NCI-H1436 treated with DMSO at 0.1 percent for 48 hours (cell line): Measurements from ENCODE around the gene PAX6.

ENCODE experiments used
- DNase-seq: peaks from one replicate; lab custom pipeline; 2025; lab: John Stamatoyannopoulos, UW

Gene PAX6

GRCh38 chr11:31808721-31809540, 2.2 kb downstream of the PAX6 start:
- no peak for DNase-seq

DNA sequence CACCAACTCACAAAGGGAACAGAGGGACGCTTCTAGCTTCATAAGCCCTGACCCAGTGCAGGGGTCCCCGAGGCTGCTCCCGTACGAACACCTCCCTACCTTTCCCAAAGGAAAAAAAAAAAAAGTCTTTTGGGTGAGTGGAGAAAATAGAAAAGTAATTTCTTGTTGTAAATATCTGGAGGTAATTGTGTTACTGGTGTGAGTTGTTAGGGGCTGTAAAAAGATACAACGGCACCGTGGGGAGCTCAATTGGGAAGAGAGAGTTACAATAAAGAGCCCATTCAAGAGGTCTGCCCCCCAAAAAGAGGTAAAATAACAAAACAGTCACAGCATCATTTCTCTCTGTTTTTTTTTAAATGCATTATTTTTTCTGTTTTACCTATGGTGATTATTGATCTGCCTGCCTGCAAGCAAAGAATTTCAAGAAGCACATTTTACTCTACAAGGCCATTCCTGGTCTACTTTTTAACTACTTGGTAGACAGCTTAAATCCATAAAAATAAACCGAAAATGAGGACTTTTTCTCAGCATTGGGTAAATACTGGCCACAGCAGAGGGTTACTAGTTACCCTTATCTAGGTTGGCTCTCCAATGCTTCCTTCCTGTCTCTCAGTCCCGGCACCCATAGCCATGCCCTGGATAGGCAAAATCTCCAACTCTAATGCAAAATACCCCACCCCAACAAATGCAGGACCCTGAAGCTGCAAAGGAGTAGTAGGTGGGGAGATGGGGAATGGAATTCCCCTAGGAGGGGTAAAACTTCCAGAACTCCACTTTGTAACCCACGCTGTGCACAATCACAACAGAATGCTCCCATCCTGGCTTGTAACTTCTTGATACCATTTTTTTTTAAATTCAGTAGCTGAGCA, 3.1 kb downstream of the PAX6 start:
- DNase-seq = no peak

- DNase-seq = no peak
Measured at GRCh38 chr11:31806928-31807798, 4.0 kb downstream of the PAX6 start.

GRCh38 chr11:31806186-31806927, 4.8 kb downstream of the PAX6 start:
- DNase-seq = no peak

- DNase-seq = no peak
Measured at GRCh38 chr11:31805629-31806185, 5.4 kb downstream of the PAX6 start.

GRCh38 chr11:31805037-31805628, 6.0 kb downstream of the PAX6 start:
- no peak for DNase-seq

DNA sequence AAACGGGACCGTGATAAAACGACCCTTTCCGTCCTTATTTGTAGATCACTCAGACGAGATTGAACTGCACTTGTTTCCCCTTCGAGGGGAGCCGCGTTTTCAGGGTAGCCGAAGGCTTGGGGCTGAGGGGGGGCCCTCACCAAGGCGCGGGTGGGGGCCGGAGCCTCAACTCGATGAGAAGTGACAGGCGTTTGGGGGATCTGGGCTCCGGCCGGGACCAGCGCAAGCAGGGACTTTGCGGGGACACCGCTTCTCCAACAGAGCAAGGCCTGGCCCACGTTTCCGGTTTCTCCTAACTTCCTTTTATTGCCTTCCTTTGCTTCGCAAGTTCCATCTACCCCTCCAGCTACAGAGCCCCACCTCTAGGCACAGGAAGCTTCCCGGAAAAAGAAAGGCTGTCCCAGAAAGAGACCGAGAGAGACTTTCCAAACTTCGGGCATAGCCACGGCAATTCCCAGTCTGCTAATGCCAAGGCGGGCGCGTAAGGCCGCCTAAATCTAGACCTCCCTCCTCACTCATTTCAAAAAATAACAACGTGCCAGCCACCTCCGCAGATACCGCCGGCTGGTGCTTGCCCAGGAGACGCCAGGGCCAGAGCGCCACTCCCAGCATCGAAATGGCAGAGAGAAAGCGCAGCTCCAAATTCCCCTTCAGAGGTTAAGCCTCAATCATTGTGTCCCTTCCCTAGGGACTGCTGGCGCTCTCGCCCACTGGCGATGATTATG, 6.6 kb downstream of the PAX6 start:
- DNase-seq = no peak

DNA sequence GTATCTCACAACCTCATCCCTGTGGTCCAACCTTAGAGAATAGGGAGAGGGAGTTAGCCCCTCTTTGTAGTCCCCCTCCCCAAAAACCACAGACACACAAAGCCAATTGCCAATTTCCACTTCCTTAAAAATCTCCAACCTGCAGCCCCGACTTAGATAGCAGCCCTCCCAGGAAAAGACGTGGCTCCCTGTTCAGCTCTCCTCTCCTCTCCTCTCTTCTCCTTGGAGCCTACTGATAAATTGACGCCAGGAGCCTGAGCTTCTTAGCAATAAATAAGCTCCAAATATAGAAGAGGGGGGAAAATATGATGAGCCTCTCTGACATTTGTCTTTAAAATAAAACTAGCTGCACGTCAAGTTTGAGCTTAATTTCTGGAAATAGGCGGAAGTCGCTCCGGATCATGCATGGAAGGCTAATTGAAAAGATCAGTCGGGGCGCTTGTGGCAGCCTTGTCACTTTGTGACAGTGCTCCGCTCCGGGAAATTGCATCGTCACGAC, 7.3 kb downstream of the PAX6 start:
- DNase-seq = no peak

DNA sequence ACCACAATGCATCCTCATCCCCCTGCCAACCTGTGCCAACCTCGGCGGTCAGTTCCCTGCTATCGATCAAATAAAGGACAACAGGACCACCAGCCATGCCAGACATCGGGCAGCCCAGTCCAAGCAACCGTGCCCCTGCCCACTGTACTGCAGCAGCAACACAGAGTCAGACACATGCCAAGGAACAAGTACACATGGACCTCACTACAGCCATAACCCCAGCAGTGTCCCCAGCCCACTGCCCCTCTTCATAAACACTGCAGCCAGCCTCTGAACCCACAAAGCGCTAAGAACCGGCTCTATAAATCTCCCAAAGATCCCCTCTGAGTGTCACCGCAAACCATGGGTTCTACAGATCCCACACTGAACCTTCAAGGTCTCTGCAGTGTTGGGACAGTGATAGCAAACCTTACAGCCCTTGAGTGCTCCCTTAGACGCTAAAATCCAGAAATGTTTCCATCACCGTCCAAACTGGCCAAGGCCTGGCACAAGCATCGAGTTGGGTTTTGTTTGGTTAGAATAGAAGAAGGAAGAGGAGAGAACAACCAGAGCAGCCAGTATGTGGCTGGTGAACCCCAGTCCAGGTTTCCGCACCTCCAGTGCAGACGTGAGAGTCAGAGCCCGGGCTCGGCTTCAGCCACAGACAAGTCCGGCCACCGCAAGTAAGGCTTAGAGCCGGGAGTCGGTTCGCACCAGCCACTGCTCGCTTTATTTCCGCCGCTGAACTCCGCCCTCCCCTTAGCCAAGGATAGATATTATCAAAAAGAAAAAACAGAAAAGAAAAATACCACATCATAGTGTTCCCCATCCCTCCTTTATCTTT, 7.9 kb downstream of the PAX6 start:
- DNase-seq = no peak

DNA sequence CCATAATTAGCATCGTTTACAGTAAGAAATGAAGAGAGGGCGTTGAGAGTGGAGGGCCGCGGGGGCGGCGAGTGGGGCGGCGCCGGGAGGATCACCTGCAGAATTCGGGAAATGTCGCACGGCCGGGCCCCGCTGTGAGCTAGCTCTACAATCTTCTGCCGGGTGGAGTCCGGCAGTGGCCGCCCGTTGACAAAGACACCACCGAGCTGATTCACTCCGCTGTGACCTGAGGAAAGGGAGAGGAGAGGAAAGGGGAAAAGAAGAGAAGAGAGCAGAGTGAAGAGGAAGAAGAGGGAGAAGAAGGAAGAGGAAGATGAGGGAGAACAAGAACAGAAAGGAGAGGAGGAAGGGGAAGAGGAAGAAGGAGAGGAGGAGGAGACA, 8.5 kb downstream of the PAX6 start:
- no peak for DNase-seq

GRCh38 chr11:31802000-31802551, 9.0 kb downstream of the PAX6 start:
- DNase-seq = no peak

- no peak for DNase-seq
Measured at GRCh38 chr11:31801298-31801702, 9.8 kb downstream of the PAX6 start.

- DNase-seq = no peak
Measured at GRCh38 chr11:31800398-31801265, 10.5 kb downstream of the PAX6 start.

DNA sequence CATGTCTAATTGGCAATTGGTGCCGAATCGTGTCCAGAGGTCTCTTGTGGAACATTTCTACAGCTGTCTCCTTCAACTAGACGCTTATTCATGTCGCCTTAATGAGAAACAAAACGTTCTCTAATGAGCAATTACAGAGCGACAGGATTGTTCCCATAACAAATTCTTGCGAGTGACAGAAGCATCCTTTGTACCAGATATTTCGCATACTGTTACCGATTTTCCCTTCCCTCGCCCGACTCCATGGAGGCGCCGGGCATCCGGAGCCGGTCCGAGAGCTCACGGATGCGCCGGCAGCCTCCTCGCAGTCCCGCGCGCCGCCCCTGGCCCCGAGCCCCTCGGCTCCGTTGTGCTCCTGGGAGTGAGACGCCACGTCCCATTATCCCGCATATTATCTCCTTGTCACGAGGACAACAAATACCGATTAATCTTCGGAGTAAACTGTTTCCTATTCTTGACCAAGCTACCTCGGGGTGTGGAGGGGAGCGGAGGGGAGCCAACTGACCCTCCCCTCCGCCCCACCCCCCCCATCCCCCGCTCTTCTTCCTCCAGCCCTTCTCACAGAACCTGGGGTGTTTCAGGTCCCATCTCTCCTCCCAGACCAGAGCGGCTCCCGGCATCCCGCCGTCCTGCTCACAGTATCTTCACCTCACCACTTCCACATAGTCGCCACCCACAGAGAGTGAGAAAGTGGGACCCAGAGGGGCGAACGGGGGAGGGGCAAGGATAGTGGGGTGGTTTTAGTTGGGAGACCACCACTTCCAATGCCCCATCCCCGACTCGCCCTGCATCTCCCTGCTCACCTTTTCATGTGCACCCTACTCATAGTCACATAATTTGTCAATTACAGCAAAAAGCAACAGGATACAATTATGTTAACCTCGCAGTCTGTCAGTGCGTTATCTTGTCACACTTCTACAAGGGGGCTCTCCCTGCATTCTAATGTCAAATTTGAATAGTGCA, 11.4 kb downstream of the PAX6 start:
- no peak for DNase-seq

DNA sequence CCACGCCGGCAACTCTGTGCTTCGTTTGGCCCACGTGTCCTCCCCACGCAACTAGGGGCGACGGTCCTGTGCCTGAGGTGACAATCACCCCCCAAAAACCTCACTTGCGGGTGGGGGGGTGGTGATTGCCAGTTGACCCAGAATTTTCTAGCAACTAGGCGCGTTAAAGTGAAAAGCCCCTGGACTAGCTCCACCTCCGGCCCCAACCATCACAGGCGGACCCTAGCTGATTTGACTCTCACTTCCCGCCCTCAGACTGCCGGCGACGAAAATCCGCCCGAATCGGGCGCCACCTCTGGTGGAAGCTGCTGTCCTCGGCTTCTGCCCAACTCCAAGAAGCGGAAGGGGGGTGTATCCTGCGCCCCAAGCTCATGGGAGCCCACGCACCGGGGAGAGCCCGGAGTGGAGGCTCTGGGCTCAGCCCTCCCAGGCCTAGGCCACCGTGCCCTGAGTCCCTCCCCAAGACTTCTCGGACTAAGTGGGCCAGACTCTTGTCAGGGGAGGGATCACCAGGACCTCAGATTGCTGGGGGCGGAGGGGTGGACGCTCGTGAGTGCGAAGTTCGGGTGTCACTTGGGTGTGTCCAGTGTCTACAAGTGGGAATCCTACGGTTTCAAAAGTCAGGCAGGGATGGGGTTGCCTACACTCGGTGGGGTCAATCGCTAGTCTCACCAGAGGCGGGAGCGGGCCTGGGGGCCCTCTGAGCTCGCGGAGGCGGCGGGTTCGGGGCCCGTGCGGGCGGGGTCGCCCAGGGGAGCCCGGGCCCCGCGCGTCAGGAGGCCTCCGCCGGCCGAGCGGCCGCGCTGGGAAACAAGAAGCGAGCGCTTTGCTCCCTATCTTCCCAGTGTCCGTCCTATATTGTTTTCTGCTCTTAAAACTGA, 12.3 kb downstream of the PAX6 start:
- DNase-seq = no peak
